GM12878 (cell line): Measurements from ENCODE around the gene TSNAX. TPM values are rescaled to one million over a fixed set of nuclear protein-coding genes. Genes with fewer than 3 reads are reported as not detected.

Experiments used
- ATAC-seq: fragments of 200-7000 bp; cut with Tn5 transposase; 3 replicates; pipeline ENCODE4 v1.9.1; 2020; ENCODE audit warnings: mild to moderate bottlenecking, moderate library complexity
- BruUV-seq: library from RNA; stranded (reverse); fragments of 400-500 nt; replicated peaks from 2 replicates; lab custom pipeline; 2021; lab: Mats Ljungman, UMichigan
- CTCF ChIA-PET: fragments of 300-600 bp; sonication (Branson Sonifier 250); formaldehyde crosslinking; extraction: SDS; loops from one replicate; lab custom pipeline; 2021; ENCODE audit warnings: inconsistent platforms; lab: Yijun Ruan, JAX
- POLR2A ChIA-PET: fragments of 350-600 bp; formaldehyde crosslinking; extraction: SDS; loops from one replicate; lab custom pipeline; 2021; ENCODE audit warnings: inconsistent platforms; lab: Charles Lee
- RAD21 ChIA-PET: fragments of 300-600 bp; sonication (Branson Sonifier 250); formaldehyde crosslinking; loops from one replicate; lab custom pipeline; 2023; ENCODE audit warnings: antibody characterized with exemption; ENCODE audit not compliant: unreplicated experiment; lab: Charles Lee
- SMC1A ChIA-PET: fragments of 300-600 bp; sonication (Branson Sonifier 250); formaldehyde crosslinking; loops from one replicate; lab custom pipeline; 2023; ENCODE audit not compliant: unreplicated experiment, uncharacterized antibody; lab: Charles Lee
- DNase-seq: peaks from one replicate; pipeline ENCODE4 v3.0.0-alpha.2; 2011; ENCODE audit warnings: low read depth, low spot score
- FAIRE-seq: peaks from 3 replicates; lab custom pipeline; 2011; peaks lifted over from hg19 to GRCh38; lab: Jason Lieb, UNC
- H2AFZ ChIP-seq: 2 replicates; pipeline ENCODE4 v1.6.0; 2011; ENCODE audit warnings: low read depth, low read length, control low read depth; ENCODE audit not compliant: control insufficient read depth
- H3K27ac ChIP-seq: 2 replicates; pipeline ENCODE4 v1.5.1; 2011; ENCODE audit warnings: control low read depth; ENCODE audit not compliant: control insufficient read depth, insufficient read depth
- H3K27me3 ChIP-seq, 2 experiments: replicated peaks in 1 of 2; 2 replicates each; pipeline versions ENCODE4 v1.6.0 to v1.6.1; 2011; ENCODE audit warnings: low read length in 1 of 2; ENCODE audit not compliant: control insufficient read depth in 2 of 2, insufficient read depth in 2 of 2
- H3K36me3 ChIP-seq, 2 experiments: 2 replicates each; pipeline ENCODE4 v1.5.1; 2011; ENCODE audit warnings: low read length in 1 of 2; ENCODE audit not compliant: control insufficient read depth in 2 of 2, insufficient read depth in 2 of 2
- H3K4me1 ChIP-seq: 2 replicates; pipeline ENCODE4 v1.6.1; 2011; ENCODE audit warnings: mild to moderate bottlenecking, low read length, moderate library complexity, mixed read lengths; ENCODE audit not compliant: control insufficient read depth, insufficient read depth
- H3K4me2 ChIP-seq: 2 replicates; pipeline ENCODE4 v1.6.0; 2011; ENCODE audit warnings: control low read depth; ENCODE audit not compliant: control insufficient read depth, insufficient read depth
- H3K4me3 ChIP-seq: fragments of 200-600 bp; sonication (generic); 2 replicates; pipeline ENCODE4 v1.5.1; 2016
- H3K79me2 ChIP-seq: 2 replicates; pipeline ENCODE4 v1.6.0; 2011; ENCODE audit warnings: low read length; ENCODE audit not compliant: control insufficient read depth, insufficient read depth
- H3K9ac ChIP-seq: 2 replicates; pipeline ENCODE4 v1.8.0; 2011; ENCODE audit warnings: low read length, control low read depth, mixed read lengths; ENCODE audit not compliant: control insufficient read depth, insufficient read depth
- H3K9me3 ChIP-seq: replicated peaks from 3 replicates; pipeline ENCODE4 v1.5.1; 2011; ENCODE audit warnings: mild to moderate bottlenecking, low read length; ENCODE audit not compliant: control insufficient read depth, insufficient read depth
- H4K20me1 ChIP-seq: 2 replicates; pipeline ENCODE4 v1.6.0; 2011; ENCODE audit not compliant: control insufficient read depth, insufficient read depth
- BACH1 ChIP-seq: fragments of 450-650 bp; IDR thresholded peaks from 2 replicates; pipeline ENCODE4 v1.6.1; 2017; ENCODE audit warnings: mild to moderate bottlenecking, borderline replicate concordance
- BCL3 ChIP-seq: IDR thresholded peaks from 2 replicates; pipeline ENCODE4 v1.6.1; 2011; ENCODE audit warnings: borderline replicate concordance, low read depth, mild to moderate bottlenecking, moderate library complexity, low read length; ENCODE audit not compliant: insufficient read depth, poor library complexity, severe bottlenecking
- ESRRA ChIP-seq: IDR thresholded peaks from 2 replicates; pipeline ENCODE4 v1.6.1; 2012; ENCODE audit warnings: mild to moderate bottlenecking, low read length, improper control_type of control experiment
- JUND ChIP-seq: IDR thresholded peaks from 2 replicates; pipeline ENCODE4 v1.6.1; 2012; ENCODE audit warnings: low read depth, mild to moderate bottlenecking, low read length, improper control_type of control experiment, moderate library complexity
- NFYA ChIP-seq: IDR thresholded peaks from 2 replicates; pipeline ENCODE4 v1.6.1; 2011; ENCODE audit warnings: low read depth, mild to moderate bottlenecking, low read length, improper control_type of control experiment, borderline replicate concordance
- RCOR1 ChIP-seq: conservative IDR thresholded peaks from 2 replicates; pipeline ENCODE4 v1.6.1; 2012; ENCODE audit warnings: low read depth, low read length, improper control_type of control experiment
- RELA ChIP-seq: fragments of 450-650 bp; IDR thresholded peaks from 2 replicates; pipeline ENCODE4 v1.8.0; 2014; ENCODE audit warnings: borderline replicate concordance; ENCODE audit not compliant: partially characterized antibody
- RELB ChIP-seq: fragments of 450-650 bp; IDR thresholded peaks from 2 replicates; pipeline ENCODE4 v1.6.1; 2017; ENCODE audit warnings: low read depth, mild to moderate bottlenecking, moderate library complexity
- SIN3A ChIP-seq: IDR thresholded peaks from 2 replicates; pipeline ENCODE4 v1.6.1; 2012; ENCODE audit warnings: low read depth, low read length, improper control_type of control experiment
- SMAD5 ChIP-seq: IDR thresholded peaks from 2 replicates; pipeline ENCODE4 v1.6.1; 2016; ENCODE audit warnings: antibody characterized with exemption, low read depth
- SMARCA5 ChIP-seq: fragments of 450-650 bp; IDR thresholded peaks from 2 replicates; pipeline ENCODE4 v1.6.1; 2017; ENCODE audit warnings: mild to moderate bottlenecking
- TCF7 ChIP-seq: IDR thresholded peaks from 2 replicates; pipeline ENCODE4 v1.6.1; 2014; ENCODE audit warnings: antibody characterized with exemption, borderline replicate concordance
- YBX1 ChIP-seq: fragments of 450-650 bp; IDR thresholded peaks from 2 replicates; pipeline ENCODE4 v1.6.1; 2016; ENCODE audit warnings: antibody characterized with exemption
- ZNF592 ChIP-seq: fragments of 450-650 bp; IDR thresholded peaks from 2 replicates; pipeline ENCODE4 v1.6.1; 2017; ENCODE audit warnings: mild to moderate bottlenecking, moderate library complexity
- WGBS: methylation state at CpG from one replicate; pipeline ENCODE4 v1.1.6; 2016; ENCODE audit warnings: low lambda C conversion rate; ENCODE audit not compliant: insufficient replicate concordance, insufficient coverage; ENCODE audit errors: missing lambda C conversion rate; 5-methylcytosine and 5-hydroxymethylcytosine counted together
- in situ Hi-C: fragments of 300-500 bp; cut with MboI; formaldehyde crosslinking; loops from 9 replicates; pipeline ENCODE4 v1.14.3; 2018; ENCODE audit warnings: mixed read lengths
- intact Hi-C: fragments of 100-400 bp; cut with micrococcal nuclease; formaldehyde crosslinking; loops from one replicate; pipeline ENCODE4 v1.14.2; 2022; ENCODE audit not compliant: unreplicated experiment
- polyA plus RNA-seq, 11 experiments: library from polyadenylated mRNA; depleted of rRNA in 4 of 11; unstranded in 6 of 11; stranded (reverse) in 5 of 11; fragments of >200 nt; fragmentation: Nextera tagmentation in 4 of 11; fragmentation: Illumina TruSeq in 1 of 11; extraction: Ambion mirVana in 4 of 11; extraction: Trizol in 1 of 11; gene quantifications; 1 replicate in 1 of 11; 2 replicates in 10 of 11; pipeline versions ENCODE4 v1.2.1 to v1.2.3, GENCODE V29; 2011 to 2016; ENCODE audit warnings: inconsistent platforms in 2 of 11, missing spikeins in 2 of 11, low read depth in 1 of 11
- total RNA-seq, 4 experiments: library from RNA; depleted of rRNA in 3 of 4; stranded (reverse); fragments of >200 nt in 3 of 4; fragmentation: Illumina TruSeq in 1 of 4; extraction: Trizol in 1 of 4; gene quantifications; 2 replicates each; pipeline versions ENCODE4 v1.2.1 to v1.2.3, GENCODE V29; 2013 to 2021

Gene TSNAX
- total and polyA plus RNA-seq, 10 of the 15 experiments (the other 5 are each of a cell fraction or from before 2014, with no cell fraction given): 24.8 to 49.7 (median 35.6) TPM

- Histone ChIP-seq H3K79me2 (no peaks in the 10 kb centered on the region; the same call in 1 of the 2 replicates), H3K4me3 (no peak overlapping the region), H3K9ac (no peak overlapping the region), H3K27me3 (no peaks in the 10 kb centered on the region)
- POLR2A ChIA-PET: no interaction called here
- no peak for TF ChIP-seq BACH1
- no peak for TF ChIP-seq SMAD5
- no peak for TF ChIP-seq ESRRA
- TF ChIP-seq RCOR1: no peak
- no peak for TF ChIP-seq JUND
- TF ChIP-seq NFYA: no peak
- no peak for TF ChIP-seq YBX1
- no peak for TF ChIP-seq BCL3
- no peak for TF ChIP-seq SMARCA5
- no peak for TF ChIP-seq SIN3A
- no peak for TF ChIP-seq RELA
- TF ChIP-seq TCF7: no peak
- TF ChIP-seq ZNF592: no peak
- TF ChIP-seq RELB: no peak
- TF ChIP-seq, all 136 proteins: peak for 0
- H3K9me3 ChIP-seq: no peaks in the 10 kb centered on the region; the same call in 1 of the 3 replicates
- SMC1A ChIA-PET: interaction anchor here (0.9 to 1.4 kb wide), 3 partner anchors 10 to 180 kb away, joined by 3 to 7 read pairs (median 3); no protein-coding TSS in a partner anchor
- ATAC-seq (no peak), DNase-seq (no peak), FAIRE-seq (no peak)
- peaks cover 0 to 15% of the 10 kb centered on the region in 2 experiments; a peak in 2 of 4 replicates for H3K36me3 ChIP-seq
- no peak overlapping the region for H2AFZ ChIP-seq
- H3K4me1 ChIP-seq: no peaks in the 10 kb centered on the region
- H3K4me2 ChIP-seq: no peak overlapping the region
- H4K20me1 ChIP-seq: no peaks in the 10 kb centered on the region
- in situ Hi-C loops: no loop called here
- H3K27ac ChIP-seq: no peak overlapping the region
- 94% methylated on average over 3 of the region's 3 CpGs for WGBS
- CTCF ChIA-PET: interaction anchor here (0.7 to 1.8 kb wide), 3 partner anchors 31 to 179 kb away, joined by 3 read pairs; no protein-coding TSS in a partner anchor
- intact Hi-C loops: no loop called here
- BruUV-seq: no TSS peak
- RAD21 ChIA-PET: no interaction called here
These were observed 12.4 kb downstream of the TSNAX start for GRCh38 chr1:231540847-231541246.
